Stromal cell of bone marrow (primary cell): Measurements from ENCODE around the gene TADA2B.

Source experiments
- DNase-seq: peaks from one replicate; pipeline ENCODE4 v3.0.0-alpha.2; 2012; ENCODE audit warnings: low read depth

Gene TADA2B

DNA sequence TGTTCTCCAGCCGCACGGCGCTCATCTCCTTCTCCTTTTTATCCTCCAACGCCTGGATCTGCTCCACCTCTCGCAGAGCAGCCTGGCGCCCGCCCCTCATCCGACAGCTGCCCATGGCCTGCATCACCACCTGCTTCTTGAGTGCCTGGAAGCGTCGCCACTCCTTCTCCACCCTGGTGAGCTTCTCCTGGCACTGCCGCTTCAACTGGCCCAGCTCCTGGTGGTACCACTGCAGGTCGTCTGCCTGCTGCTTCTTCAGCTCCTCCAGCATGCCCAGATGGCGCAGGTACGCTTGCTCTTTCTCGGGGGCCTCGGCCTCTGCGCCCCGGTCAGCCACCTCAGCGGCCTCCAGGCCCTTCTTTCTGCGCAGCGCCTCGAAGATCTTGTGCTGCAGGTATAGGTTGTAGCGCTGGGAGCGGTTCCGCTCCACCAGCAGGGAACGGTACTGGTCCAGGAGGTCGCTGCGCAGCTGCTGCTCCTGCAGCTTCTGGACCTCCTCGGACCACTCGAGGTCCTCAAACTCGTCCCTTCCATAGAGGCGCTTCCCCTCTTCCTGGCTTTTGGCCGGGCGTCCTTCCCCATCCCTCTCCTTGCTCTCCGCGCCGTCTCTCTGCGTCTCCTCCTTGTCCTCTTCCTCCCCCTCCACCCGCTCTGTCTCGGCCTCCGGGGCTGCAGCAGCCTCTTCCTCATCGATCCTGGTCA is 1.2 kb upstream of the TADA2B start:
- no peak for DNase-seq

DNA sequence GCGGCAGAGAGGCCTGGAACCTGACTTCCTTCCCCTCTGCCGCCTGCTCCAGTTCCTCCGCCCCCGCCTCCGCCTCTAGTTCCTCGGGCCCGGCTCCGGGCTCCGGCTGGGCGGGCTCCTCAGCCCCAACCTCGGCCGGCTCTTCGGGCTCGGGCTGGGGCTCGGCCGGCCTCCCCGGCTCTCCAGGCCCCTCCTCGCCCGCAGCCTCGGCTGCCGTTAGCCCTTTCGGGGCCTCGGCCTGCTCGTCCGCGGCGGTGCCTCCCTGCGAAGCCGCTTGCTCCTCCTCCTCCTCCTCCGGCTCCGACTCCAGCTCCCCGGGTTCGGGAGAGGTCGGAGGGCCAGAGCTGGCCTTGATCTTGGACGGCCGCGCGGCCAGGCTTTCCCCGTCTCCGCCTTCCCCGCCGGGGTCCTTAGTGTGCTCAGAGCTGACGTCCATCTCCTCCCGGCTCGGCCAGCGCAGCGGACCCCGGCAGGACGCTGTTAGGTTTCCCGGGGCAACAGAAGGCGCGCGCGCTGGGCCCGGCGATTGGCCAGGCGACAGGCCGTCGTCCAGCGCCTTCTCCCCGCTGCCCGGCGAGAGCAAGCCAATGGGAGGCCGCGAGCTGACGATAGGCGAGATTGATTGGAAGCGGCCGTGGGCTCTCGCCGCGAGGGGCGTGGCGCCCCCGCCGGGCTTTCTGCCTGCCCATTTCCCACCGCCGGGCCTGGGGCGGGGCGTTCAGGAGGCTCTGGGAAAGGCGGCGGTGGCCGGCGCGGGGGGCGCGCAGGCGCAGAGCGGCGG is 479 bp upstream of the TADA2B start:
- peak; percentile 97 for DNase-seq

DNA sequence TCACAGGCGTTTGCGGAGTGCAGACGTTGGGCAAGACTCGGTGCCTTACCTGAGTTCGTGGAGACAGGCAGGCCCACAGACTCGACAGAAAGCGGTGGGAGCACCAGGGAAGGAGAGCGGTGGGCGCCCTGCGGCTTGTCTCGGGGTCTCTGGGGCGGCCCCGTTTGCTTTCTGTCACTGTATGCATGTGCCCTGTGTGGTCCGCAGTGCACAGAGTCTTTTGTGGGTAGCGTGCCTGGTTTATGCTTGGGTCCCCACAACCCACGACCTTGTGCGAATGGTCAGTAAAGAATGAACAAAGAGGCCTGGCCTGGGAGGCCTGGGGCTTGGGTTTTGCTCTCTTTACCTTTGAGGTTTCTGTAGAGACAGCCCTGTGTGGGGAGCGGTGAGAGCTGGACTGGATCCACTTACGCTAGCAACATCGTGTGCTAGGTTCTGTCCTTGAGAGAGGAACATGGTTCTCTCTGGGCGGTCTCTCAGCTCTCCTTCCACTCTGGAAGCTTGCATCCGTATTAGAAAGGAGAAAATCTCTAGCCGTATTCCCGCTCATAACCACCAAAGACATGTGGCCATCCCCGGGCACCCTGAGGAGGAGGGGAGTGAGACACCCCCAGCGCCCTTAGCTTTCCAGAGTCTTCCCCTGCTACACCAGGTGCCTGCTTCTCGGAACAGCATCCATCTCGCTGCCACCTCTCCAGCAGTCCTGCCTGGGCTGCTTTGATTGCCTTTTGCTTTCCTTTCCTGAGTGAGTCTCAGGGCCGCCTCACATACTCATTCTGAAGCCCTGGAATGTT is 1.2 kb downstream of the TADA2B start:
- DNase-seq, result no peak

DNA sequence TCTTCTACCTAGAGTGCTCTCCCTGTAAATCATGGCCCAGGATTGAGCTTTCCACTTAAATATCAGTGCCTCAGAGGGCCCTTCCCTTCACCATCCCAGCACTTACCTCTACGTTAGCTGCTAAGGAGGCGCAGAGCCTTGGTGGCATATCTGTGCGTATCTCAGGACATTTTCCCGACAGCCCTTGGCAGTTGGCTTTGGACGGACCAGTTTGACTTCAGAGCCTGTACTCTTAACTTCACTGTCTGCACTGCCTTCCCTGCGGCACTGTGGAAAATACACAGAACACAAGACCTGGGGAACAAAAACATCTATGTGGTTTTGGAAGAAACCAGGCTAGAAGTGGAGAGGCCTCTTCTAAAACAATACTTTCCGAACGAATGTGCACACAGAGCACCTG is 2.4 kb downstream of the TADA2B start:
- DNase-seq, result no peak

DNA sequence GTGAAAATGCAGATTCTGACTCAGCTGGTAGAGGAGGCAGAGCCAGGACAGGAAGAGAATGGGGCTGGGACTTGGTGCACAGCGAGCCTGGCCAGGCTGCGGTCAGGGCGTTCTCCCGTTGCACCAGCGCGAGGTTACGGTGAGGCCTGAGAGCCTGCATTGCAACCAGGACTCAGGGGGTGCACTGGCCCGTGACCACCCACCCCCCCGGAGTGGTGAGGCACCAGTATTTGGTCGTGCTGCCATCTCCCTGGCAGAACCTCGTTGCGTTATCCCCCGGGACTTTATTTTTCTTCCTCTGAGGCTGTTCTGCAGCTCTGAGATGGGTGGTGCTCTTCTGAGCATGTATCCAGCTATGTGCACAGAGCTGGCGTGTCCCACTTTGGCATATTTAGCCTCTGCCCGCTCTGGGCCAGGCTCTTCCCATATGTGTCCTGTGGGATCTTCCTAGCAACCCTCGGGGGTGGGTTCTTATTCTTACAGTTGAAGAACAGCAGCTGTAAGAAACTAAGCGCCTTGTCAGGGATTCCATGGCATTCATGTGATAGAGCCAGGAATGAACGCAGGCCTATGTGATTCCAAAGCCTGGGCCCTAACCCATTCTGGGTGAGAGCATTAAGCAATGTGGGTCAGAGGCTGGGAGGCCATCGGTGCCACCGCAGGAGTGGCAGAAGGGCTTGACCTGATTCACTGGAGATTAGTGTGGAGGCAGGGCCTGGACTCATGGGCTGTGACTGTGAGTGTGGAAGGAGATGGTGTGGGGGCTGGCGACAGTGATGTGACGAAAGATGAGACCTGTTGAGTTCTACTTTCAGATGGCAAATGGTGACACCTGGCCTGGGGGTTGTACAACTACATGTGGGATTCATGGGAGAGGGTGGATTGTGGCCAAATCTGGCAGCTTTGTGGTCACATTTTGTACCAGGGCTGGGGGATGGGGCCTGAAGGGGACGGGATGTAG is 3.1 kb downstream of the TADA2B start:
- DNase-seq, result no peak

DNA sequence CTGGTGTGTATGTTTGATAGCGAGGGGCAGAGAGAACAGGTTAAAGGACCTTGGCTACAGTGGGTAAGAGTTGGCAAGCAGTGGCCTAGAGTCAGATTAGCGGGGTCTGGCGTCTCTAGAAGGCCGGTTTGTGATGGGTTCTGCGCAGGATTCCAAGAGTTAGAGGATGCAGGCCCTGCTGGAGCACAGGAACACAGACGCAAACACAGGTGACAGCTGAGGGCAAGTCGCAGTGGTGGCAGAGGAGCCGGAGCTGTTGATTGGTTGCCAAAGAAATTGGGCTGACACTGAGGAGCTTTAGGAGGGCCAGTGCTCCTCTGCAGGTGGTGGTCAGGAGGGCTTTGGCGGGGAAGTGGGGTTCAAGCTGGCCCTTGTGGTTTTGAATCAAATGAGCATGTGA is 3.8 kb downstream of the TADA2B start:
- no peak for DNase-seq

DNA sequence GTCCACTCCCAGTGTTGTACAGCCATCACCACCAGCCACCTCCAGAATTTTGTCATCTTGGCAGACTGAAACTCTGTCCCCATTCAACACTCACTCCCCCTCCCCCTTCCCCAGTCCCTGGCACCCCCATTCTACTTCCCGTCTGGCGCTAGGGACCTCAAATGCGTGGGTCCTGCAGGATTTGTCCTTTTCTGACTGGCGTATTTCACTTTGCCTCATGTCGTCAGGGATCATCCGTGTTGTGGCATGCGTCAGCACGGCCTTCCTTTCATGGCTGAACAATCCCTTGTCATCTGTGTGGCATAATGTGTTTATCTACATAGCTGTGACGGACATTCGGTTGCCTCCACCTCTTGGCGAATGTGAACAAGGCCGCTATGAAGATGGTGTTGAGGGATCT is 5.5 kb downstream of the TADA2B start:
- no peak for DNase-seq

DNA sequence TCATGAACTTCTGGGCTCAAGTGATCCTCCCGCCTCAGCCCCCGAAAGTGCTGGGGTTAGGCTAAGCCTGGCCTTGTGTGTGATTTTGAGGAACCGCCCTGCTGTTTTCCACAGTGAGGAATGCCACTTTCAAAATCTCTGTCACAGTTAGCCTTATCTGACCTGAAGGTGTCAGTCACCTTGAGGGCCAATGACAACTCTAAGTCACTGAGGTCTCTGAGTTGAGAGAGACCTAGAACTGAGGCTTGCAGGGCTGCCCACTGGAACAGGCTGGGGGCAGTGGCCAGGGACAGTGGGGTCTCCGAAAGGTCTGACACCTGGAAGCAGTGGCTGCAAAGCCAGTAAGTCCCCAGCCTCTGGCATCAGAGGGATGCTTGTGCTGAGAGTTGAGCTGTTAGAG is 6.1 kb downstream of the TADA2B start:
- no peak for DNase-seq

DNA sequence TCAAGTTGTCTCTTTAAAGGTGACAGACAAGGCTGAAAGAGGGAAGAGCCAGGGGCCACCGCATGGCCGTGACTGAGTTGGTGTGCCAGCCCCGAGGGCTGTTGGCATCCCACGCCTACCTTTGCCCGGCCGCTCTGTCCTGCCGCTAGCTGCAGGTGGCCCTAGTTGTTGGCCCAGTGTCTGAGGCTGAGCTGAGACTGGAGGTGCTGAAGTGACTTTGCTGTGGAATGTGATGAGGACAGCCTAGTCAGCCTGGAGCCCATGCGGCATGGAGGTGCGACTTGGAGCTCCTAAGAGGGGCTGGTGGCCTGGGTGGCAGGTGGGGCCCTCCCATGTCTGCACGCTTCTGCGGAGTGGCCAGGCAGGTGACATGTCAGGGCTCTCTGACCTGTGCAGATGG is 6.6 kb downstream of the TADA2B start:
- no peak for DNase-seq

DNA sequence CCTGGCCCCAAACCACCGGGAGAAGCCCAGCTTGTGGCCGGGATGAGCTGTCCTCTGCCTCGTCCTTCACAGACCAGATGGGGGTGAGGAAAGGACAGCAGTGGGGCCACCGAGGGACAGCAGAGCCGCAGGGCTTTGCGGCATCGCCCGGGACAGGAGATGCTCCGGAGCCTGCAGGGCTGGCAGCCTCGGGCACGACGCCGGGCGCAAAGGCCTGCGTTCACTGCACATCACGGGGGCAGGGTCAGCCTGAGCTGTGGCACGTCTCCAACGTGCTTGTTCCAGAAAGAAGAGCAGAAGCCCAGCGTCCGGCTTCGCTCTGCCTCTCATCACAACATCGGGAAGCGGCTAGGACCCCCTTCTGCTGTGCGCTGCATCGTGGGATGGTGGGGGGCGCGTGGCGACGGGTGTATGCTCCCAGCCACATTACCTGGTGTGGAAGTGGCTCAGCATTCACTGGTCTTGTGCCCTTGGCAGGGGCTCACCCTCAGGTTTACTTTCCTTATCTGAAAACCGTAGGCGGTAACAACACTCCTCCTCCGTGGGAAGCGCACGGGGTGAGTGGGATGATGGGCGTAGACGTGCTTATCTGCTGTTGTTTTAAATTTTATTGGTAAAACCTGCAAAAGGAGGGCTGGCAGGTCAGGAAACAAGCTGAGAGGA is 7.4 kb downstream of the TADA2B start:
- DNase-seq, result no peak

DNA sequence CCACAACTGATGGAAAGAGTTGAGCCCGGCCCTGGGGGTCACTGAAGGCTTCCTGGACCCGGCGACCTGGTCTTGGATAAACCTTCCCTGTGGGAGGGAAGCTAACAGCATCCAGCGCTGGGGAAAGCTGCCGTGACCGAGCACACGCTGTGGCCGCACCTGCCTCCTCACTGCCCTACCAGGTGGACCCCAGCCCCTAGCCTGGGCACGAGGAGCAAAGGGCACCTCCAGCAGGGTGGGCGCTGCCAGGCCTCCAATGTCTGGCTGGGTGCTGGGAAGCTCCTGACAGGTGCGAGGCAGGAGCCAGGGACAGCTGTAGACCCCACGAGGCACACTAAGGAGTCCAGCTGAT is 7.9 kb downstream of the TADA2B start:
- DNase-seq, result no peak

DNA sequence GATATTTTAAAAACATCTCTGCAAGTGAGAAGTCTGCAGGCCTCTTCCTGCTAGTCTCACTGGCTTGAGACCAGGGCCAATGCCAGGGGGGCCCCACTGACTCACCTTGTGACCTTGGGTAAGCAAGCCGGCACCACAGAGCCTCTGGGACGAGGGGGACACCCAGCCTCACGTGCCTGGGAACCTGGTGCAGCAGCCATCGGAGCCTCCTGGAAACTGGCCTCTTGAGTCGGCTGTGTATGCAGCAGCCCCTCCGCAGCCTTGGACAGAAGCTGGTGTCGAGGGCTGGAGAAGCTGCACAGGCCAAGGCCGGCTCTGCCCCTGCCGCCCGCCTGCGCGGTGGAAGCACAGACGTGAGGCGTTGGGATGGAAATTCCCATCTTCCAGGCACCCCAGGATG is 8.7 kb downstream of the TADA2B start:
- DNase-seq, result no peak

DNA sequence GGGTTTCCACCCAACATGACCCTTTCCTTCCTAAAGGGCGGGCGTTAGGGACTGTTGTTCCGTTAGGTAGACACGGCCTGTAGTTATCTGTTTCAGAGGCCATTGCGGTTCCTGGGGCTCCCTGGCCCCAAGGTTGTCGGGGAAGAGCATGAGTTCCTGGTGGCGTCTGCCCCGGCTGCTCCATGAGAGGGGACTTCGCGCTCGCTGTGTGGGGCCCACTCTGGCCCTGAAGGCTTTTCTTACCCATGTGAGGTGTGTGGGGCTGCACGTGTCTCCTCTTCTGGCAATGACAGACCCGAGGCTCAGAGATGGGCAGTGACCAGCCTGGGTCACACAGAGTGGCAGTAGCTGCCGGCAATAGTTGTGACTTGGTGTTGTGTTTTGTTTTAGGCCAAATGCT is 9.1 kb downstream of the TADA2B start:
- no peak for DNase-seq

DNA sequence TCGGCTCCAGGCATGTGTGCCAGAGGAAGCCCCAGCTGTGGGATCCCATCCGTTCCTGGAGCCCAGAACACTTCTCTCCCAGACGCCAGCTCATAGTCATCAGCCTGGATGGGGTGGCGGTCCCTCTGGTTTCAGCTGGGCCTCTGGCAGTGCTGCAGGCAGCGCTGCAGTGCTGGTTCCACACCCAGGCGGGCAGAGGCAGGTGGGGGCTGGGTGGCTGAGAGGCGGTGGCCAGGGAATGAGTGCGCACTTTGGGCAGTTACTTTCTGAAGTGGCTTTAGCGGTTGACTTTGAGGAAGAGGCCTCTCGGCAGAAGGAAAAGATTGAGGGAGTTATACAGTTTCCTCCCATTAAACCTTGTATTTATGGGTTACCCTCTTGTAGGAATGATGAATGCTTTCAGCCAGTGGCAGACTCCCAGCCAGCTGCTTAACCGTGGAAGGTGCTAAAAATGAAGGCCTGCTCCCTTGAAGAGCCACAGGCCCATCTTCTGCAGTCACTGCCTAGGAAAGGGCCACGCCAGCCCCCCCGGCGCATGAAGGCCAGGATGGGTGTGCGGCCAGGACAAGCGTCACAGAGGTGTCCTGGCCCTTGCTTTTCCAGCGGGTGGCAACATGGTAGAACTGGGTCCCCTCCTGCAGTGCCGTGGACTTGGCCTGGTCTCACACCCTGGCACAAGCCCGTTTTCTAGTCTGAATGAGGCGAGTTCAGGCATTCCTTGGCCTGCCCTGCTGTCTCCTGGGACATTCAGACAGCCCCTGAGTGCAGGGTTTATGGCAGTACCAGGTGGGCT is 9.9 kb downstream of the TADA2B start:
- no peak for DNase-seq

DNA sequence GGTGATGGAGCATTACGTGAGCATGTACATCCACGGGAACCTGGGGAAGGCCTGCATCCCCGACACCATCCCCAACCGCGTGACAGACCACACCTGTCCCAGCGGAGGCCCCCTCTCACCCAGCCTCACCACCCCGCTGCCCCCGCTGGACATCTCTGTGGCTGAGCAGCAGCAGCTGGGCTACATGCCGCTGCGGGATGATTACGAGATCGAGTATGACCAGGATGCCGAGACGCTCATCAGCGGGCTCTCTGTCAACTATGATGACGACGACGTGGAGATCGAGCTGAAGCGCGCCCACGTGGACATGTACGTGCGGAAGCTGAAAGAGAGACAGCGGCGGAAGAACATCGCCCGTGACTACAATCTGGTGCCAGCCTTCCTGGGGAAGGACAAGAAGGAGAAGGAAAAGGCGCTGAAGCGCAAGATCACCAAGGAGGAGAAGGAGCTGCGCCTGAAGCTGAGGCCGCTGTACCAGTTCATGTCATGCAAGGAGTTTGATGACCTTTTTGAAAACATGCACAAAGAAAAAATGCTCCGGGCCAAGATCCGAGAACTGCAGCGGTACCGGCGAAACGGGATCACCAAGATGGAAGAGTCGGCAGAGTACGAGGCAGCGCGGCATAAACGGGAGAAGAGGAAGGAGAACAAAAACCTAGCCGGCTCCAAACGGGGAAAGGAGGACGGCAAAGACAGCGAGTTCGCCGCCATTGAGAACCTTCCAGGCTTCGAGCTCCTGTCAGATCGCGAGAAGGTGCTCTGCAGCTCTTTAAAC is 11.1 kb downstream of the TADA2B start:
- DNase-seq, result no peak

DNA sequence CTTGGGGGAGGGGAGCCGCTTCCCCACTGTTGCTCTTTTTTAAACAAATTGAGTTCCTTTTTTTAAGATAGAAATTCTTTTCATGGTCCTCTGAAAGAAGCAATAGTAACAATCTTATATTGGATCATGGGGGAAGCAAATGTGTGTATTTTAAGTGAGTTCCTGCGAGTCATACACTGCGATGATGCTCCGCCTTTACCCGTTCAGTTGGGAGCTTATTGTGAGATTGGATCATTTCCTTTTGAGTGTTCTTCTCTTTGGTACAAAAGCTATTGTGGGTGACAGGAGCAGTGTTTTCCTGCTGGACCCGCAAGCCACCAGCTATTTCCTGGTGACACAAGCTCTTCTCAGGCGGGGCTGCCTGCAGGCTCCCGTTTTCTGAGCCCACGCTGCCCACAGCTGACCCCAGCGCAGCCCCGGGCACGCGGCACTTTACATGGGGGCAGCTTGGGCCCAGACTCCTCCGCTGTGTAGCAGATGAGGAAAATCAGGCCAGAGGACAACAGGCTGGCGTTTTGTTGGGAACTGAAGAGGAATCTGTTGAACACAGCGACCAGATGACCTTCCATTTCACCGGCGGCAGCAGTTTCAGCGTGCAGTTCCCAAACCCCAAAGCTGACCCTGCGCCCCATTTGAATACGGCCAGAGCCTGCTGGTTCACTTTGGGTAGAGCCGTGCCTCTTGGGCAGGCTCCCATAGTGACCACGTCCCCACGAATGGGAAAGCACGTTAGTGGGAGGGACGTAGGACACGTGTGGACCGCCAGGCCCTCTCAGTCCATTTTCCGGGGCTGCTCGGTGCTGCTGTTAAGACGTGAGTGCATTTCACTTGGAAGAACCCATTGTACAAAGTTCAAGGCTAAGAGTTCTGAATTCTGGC is 12.2 kb downstream of the TADA2B start:
- DNase-seq, result no peak

DNA sequence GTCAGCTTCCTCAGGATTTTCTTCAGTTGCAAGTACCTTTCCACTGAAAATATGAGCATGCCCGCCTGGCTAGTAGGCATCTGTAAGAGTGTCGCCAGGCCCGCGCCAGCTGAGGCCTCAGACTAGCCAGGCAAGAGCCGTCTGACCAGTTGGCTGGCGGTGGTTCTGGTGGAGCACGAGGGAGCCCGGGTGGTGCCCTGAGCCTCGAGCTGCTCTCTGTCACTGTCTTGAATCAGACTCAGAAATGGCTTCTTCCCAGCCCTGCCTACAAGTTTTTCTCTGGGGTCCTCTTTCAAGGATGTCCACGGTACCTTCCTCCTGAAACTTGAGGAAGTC is 12.8 kb downstream of the TADA2B start:
- no peak for DNase-seq

DNA sequence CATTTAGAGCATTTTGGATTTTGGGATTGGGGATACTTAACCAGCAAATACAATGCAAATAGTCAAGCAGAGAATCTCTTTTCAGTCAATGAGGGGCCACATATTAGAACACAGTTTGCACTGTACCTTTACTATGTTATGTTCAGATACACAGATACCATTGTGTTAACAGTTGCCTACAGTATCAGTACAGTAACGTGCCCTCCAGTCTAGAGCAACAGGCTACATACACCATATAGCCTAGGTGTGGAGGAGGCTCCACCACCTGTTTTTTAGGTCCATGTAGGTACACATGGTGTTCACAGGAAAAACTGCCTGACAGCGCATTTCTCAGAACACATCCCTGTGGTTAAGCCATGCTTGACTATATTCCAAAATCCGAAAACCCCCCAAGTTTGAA is 15.6 kb downstream of the TADA2B start:
- no peak for DNase-seq

DNA sequence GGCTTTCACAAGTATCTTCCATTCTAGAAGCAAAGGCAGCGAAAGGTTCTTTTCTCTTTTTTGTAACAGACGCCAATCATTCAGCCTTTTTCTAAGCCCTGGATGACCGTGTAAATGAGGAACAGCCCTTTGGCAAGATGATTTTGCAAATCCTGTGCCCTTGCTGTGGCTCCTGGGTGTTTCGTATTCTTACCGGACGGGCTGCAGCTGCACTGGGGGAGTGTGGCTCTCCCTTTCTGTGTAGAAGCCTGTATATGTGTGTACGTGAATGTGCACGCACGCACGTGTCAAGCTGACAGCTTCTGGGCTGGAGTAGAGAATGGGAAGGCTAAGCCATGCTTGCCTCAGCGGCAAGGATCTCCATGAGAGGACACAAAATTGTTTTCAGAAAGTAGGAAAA is 16.5 kb downstream of the TADA2B start:
- no peak for DNase-seq
